ENCODE results near the gene TNFRSF18. TPM values are rescaled to one million over a fixed set of nuclear protein-coding genes. Genes with fewer than 3 reads are reported as not detected.
"Not testable (repeated sequence)": the region's sequence is repeated elsewhere in the genome, so short reads cannot be mapped to it uniquely, and the experiment has no call there.

The TNFRSF18 gene
- total RNA-seq, 1 donor from 2014 or later, result 1.2 TPM

- TF ChIP-seq CTCF (IDR thresholded peaks at IDR 0.05; ENCODE audit: unreplicated experiment), result no peak
- Mint-ChIP-seq H3K4me1 (peaks cover 6% of the 10 kb centered on the region), H3K27me3 (ENCODE audit: low read depth) (peaks cover 38% of the 10 kb centered on the region), H3K27ac (no peak overlapping the region), H3K36me3 (no peaks in the 10 kb centered on the region), H3K4me3 (no peak overlapping the region), H3K9me3 (no peaks in the 10 kb centered on the region)
- no peak for DNase-seq (ENCODE audit: low spot score in 2 of 2, unreplicated experiment in 2 of 2)
Observed at GRCh38 chr1:1178794-1179331, 27.5 kb downstream of the TNFRSF18 start.

- no peak for TF ChIP-seq CTCF (IDR thresholded peaks at IDR 0.05; ENCODE audit: unreplicated experiment)
- no peak overlapping the region for H3K27ac Mint-ChIP-seq
- no peak overlapping the region for H3K4me3 Mint-ChIP-seq
- H3K4me1 Mint-ChIP-seq, result peaks cover 6% of the 10 kb centered on the region
- H3K9me3 Mint-ChIP-seq, result no peaks in the 10 kb centered on the region
- no peaks in the 10 kb centered on the region for H3K36me3 Mint-ChIP-seq
- peaks cover 45% of the 10 kb centered on the region for H3K27me3 Mint-ChIP-seq (ENCODE audit: low read depth)
- DNase-seq (ENCODE audit: low spot score in 2 of 2, unreplicated experiment in 2 of 2), result no peak
Observed at GRCh38 chr1:1177452-1178206, 28.8 kb downstream of the TNFRSF18 start.

DNA sequence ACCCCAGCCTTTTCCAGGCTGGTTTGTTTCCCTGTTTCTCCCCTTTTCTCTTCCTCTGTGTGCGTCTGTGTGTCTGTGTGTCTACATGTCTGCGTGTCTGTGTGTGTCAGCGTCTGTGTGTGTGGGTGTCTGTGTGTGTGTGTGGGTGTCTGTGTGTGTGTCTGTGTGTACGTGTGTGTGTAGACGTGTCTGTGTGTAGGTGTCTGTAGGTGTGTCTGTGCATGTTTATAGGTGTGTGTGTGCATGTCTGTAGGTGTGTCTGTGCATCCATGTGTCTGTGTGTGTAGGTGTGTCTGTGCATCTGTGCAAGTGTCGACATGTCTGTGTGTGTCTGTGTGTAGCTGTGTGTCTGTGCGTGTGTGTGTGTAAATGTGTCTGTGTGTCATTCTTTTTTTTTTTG, 29.5 kb downstream of the TNFRSF18 start:
- TF ChIP-seq CTCF (IDR thresholded peaks at IDR 0.05; ENCODE audit: unreplicated experiment), result no peak
- no peaks in the 10 kb centered on the region for H3K9me3 Mint-ChIP-seq

GRCh38 chr1:1176063-1176761, 30.2 kb downstream of the TNFRSF18 start:
- not testable (repeated sequence) for H3K4me3 Mint-ChIP-seq, H3K36me3 Mint-ChIP-seq, H3K4me1 Mint-ChIP-seq, H3K9me3 Mint-ChIP-seq, H3K27ac Mint-ChIP-seq
- DNase-seq (ENCODE audit: low spot score in 2 of 2, unreplicated experiment in 2 of 2), result peak in 1 of 2 experiments; percentile 19
- peaks cover 49% of the 10 kb centered on the region for H3K27me3 Mint-ChIP-seq (ENCODE audit: low read depth)

More for the DNA sequence above, 29.5 kb downstream of the TNFRSF18 start:
- no peak for DNase-seq (ENCODE audit: low spot score in 2 of 2, unreplicated experiment in 2 of 2)
- no peak overlapping the region for H3K4me3 Mint-ChIP-seq
- H3K27ac Mint-ChIP-seq, result no peak overlapping the region
- H3K27me3 Mint-ChIP-seq (ENCODE audit: low read depth), result peaks cover 49% of the 10 kb centered on the region
- peaks cover 6% of the 10 kb centered on the region for H3K4me1 Mint-ChIP-seq
- H3K36me3 Mint-ChIP-seq, result no peaks in the 10 kb centered on the region

GRCh38 chr1:1175221-1176062, 30.9 kb downstream of the TNFRSF18 start:
- H3K27ac Mint-ChIP-seq, result no peak overlapping the region
- peaks cover 6% of the 10 kb centered on the region for H3K4me1 Mint-ChIP-seq
- H3K9me3 Mint-ChIP-seq, result no peaks in the 10 kb centered on the region
- peaks cover 48% of the 10 kb centered on the region for H3K27me3 Mint-ChIP-seq (ENCODE audit: low read depth)
- TF ChIP-seq CTCF (IDR thresholded peaks at IDR 0.05; ENCODE audit: unreplicated experiment), result no peak
- H3K36me3 Mint-ChIP-seq, result no peaks in the 10 kb centered on the region
- no peak overlapping the region for H3K4me3 Mint-ChIP-seq
- DNase-seq (ENCODE audit: low spot score in 2 of 2, unreplicated experiment in 2 of 2), result no peak

All from mesothelial cell of epicardium (in vitro differentiated cells).